OCI-LY7 (cell line): ENCODE results near the gene ZNF189.

Experiments used
- CTCF ChIP-seq: fragments of 200-600 bp; sonication (generic); conservative IDR thresholded peaks from 2 replicates; pipeline ENCODE4 v1.5.1; 2014; ENCODE audit warnings: mild to moderate bottlenecking, antibody characterized with exemption, low read length, moderate library complexity, mixed read lengths
- EZH2phosphoT487 ChIP-seq: fragments of 200-600 bp; sonication (generic); IDR thresholded peaks from 2 replicates; pipeline ENCODE4 v1.6.1; 2018; ENCODE audit warnings: low read depth, borderline replicate concordance, mild to moderate bottlenecking, mixed run types, antibody characterized with exemption, low read length, moderate library complexity, mixed read lengths

DNA sequence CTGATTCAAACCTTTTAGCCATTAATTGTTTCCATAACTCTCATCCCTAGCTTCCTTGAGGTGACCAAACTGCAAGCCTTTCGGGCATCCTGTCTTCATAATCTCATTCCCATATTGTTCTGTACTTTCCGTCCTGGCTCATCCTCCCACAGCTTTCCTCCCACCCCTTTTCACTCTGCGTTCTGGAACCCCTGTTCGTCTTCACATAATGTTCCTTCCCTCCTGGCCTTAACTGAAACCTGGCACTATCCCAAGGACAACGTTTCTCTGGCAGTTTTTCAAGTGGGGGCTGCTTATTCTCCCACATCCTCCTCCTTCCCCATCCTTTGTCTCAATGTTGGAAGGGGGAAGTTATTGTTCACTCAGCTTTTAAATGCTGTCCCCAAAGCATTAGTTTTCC, 1.5 kb downstream of the ZNF189 start:
- TF ChIP-seq CTCF (no peak), EZH2phosphoT487 (no peak)
